Measurements from ENCODE around the gene SEMA5A. TPM values are rescaled to one million over a fixed set of nuclear protein-coding genes. Genes with fewer than 3 reads are reported as not detected.

The SEMA5A gene
- total and polyA plus RNA-seq, 2 of the 8 experiments (the other 6 are each of a cell fraction or from before 2014, with no cell fraction given) = 5.3 to 8.9 TPM

- no peaks in the 10 kb centered on the region for H3K27me3 ChIP-seq (replicated peaks in 1 of 4; ENCODE audit: control insufficient read depth in 3 of 4, extremely low read depth in 1 of 4, insufficient read depth in 3 of 4, low read length in 3 of 4)
- H4K20me1 ChIP-seq (replicated peaks in 1 of 2; ENCODE audit: control insufficient read depth in 1 of 2, insufficient read depth in 2 of 2, low read length in 2 of 2) = no peaks in the 10 kb centered on the region
- no peak overlapping the region for H4K8ac ChIP-seq (ENCODE audit: extremely low read depth, insufficient read depth, low read length)
- H4K91ac ChIP-seq (replicated peaks; ENCODE audit: insufficient read length, low read length) = no peak overlapping the region
- no peak overlapping the region for H3K56ac ChIP-seq (replicated peaks; ENCODE audit: insufficient read length, low read depth, low read length)
- H3K4ac ChIP-seq (replicated peaks; ENCODE audit: insufficient read length, low read depth, low read length) = no peak overlapping the region
- DNase-seq (ENCODE audit: low read depth in 1 of 2, low spot score in 2 of 2) = no peak
- no peak overlapping the region for H3K27ac ChIP-seq (ENCODE audit: low read depth, low read length)
- H2BK15ac ChIP-seq (ENCODE audit: low read length) = no peak overlapping the region
- no peak overlapping the region for H2AK5ac ChIP-seq (ENCODE audit: low read depth, low read length)
- H2AFZ ChIP-seq (ENCODE audit: low read length) = no peak overlapping the region
- CTCF ChIA-PET (ENCODE audit: partially characterized antibody) = interaction anchor here (0.7 to 1.1 kb wide), 3 partner anchors 10 to 489 kb away, joined by 3 read pairs; no protein-coding TSS in a partner anchor
- H3K36me3 ChIP-seq (ENCODE audit: control insufficient read depth in 2 of 4, insufficient read depth in 4 of 4, low read length in 3 of 4) = no peaks in the 10 kb centered on the region
- H2BK20ac ChIP-seq (ENCODE audit: low read length) = no peak overlapping the region
- no peaks in the 10 kb centered on the region for H3K9me3 ChIP-seq (ENCODE audit: insufficient read depth in 2 of 2, low read depth in 1 of 2, low read length in 1 of 2)
- no peak overlapping the region for H2BK5ac ChIP-seq (ENCODE audit: low read depth, low read length)
- H2BK120ac ChIP-seq (replicated peaks; ENCODE audit: low read depth, low read length) = no peak overlapping the region
- H4K5ac ChIP-seq (ENCODE audit: insufficient read length, low read depth, low read length) = no peak overlapping the region
- H3K4me3 ChIP-seq (ENCODE audit: extremely low read depth in 1 of 4, insufficient read depth in 2 of 4, low read depth in 3 of 4, low read length in 4 of 4) = no peak overlapping the region
- no peak for FAIRE-seq
- H3K23me2 ChIP-seq (ENCODE audit: low read depth, low read length) = no peaks in the 10 kb centered on the region
- no peak overlapping the region for H3K9ac ChIP-seq (replicated peaks in 1 of 4; ENCODE audit: extremely low read depth in 1 of 4, low read depth in 3 of 4, low read length in 3 of 4)
- no peak overlapping the region for H3K18ac ChIP-seq (ENCODE audit: extremely low read depth, low read length)
- H3K4me2 ChIP-seq (ENCODE audit: insufficient read depth in 1 of 2, low read depth in 2 of 2, low read length in 2 of 2) = no peak overlapping the region
- no peak overlapping the region for H3K23ac ChIP-seq (ENCODE audit: insufficient read length)
- H3K14ac ChIP-seq (ENCODE audit: insufficient read length) = no peak overlapping the region
- no peak overlapping the region for H2BK12ac ChIP-seq (ENCODE audit: low read depth, low read length)
- 97% methylated on average over 3 of the region's 3 CpGs; no CpG with 5 or more reads in 1 of the 2 experiments for WGBS, 2 experiments (ENCODE audit: extremely low coverage in 1 of 2, insufficient coverage in 1 of 2, insufficient read length in 1 of 2, insufficient replicate concordance in 2 of 2, low coverage in 1 of 2, low lambda C conversion rate in 2 of 2, missing lambda C conversion rate in 1 of 2)
- POLR2A ChIA-PET (ENCODE audit: partially characterized antibody) = no interaction called here
- H3K79me2 ChIP-seq (ENCODE audit: control insufficient read depth in 1 of 2, insufficient read depth in 2 of 2, low read length in 2 of 2) = no peaks in the 10 kb centered on the region
- H3K4me1 ChIP-seq (replicated peaks in 1 of 4; ENCODE audit: control insufficient read depth in 3 of 4, insufficient read depth in 4 of 4, low read length in 3 of 4) = no peaks in the 10 kb centered on the region
- no peaks in the 10 kb centered on the region for H3K79me1 ChIP-seq (ENCODE audit: low read depth, low read length)
- TF ChIP-seq ASH2L (IDR thresholded peaks at IDR 0.05; ENCODE audit: low read length) = no peak
- no peak for TF ChIP-seq CTBP2 (IDR thresholded peaks at IDR 0.05; ENCODE audit: borderline replicate concordance, insufficient read depth, insufficient read length, low read length)
- TF ChIP-seq POU5F1 (IDR thresholded peaks at IDR 0.05; ENCODE audit: low read depth, low read length) = no peak
- no peak for TF ChIP-seq SP4 (IDR thresholded peaks at IDR 0.05; ENCODE audit: low read length)
- TF ChIP-seq SRF (IDR thresholded peaks at IDR 0.05; ENCODE audit: low read depth, low read length) = no peak
- TF ChIP-seq SP1 (IDR thresholded peaks at IDR 0.05; ENCODE audit: low read depth, low read length) = no peak
- no peak for TF ChIP-seq SIX5 (IDR thresholded peaks at IDR 0.05; ENCODE audit: low read depth, low read length)
- TF ChIP-seq CHD2 (IDR thresholded peaks at IDR 0.05; ENCODE audit: low read length) = no peak
- no peak for TF ChIP-seq ZNF274 (IDR thresholded peaks at IDR 0.05; ENCODE audit: borderline replicate concordance, extremely low read depth, low read length)
- no peak for TF ChIP-seq RXRA (IDR thresholded peaks at IDR 0.05; ENCODE audit: insufficient read depth, low read depth, low read length)
- no peak for TF ChIP-seq SIRT6 (IDR thresholded peaks at IDR 0.05; ENCODE audit: low read length)
- no peak for TF ChIP-seq EP300 (IDR thresholded peaks at IDR 0.05; ENCODE audit: borderline replicate concordance in 1 of 2, low read depth in 2 of 2, low read length in 2 of 2)
- no peak for TF ChIP-seq TCF12 (IDR thresholded peaks at IDR 0.05; ENCODE audit: low read depth, low read length)
- no peak for TF ChIP-seq CBX5 (IDR thresholded peaks at IDR 0.05; ENCODE audit: low read depth, low read length)
Observed at GRCh38 chr5:9054821-9055589, 490.9 kb downstream of the SEMA5A start.

Data from H1 (cell line).